OCI-LY1 (cell line): Measurements from ENCODE around the gene GNA14.

ENCODE experiments used
- CTCF ChIP-seq: fragments of 200-600 bp; sonication (generic), shearing (Covaris generic); IDR thresholded peaks from 2 replicates; pipeline ENCODE4 v1.5.1; 2017; ENCODE audit warnings: mild to moderate bottlenecking, antibody characterized with exemption, low read length, moderate library complexity, mixed read lengths
- EZH2 ChIP-seq: fragments of 200-600 bp; sonication (generic), shearing (Covaris generic); IDR thresholded peaks from 2 replicates; pipeline ENCODE4 v1.8.0; 2017; ENCODE audit warnings: borderline replicate concordance, mixed run types, mild to moderate bottlenecking, antibody characterized with exemption, low read length, moderate library complexity, mixed read lengths

- TF ChIP-seq CTCF (no peak), EZH2 (no peak)
Observed at GRCh38 chr9:77471572-77471971, 176.6 kb downstream of the GNA14 start.
